GM23338 (cell line): Measurements from ENCODE around the gene GJC3.
"Not testable (repeated sequence)": the region's sequence is repeated elsewhere in the genome, so short reads cannot be mapped to it uniquely, and the experiment has no call there.

Source experiments
- CTCF ChIP-seq, 2 experiments: fragments of 200-600 bp in 1 of 2; sonication (generic) in 1 of 2; conservative IDR thresholded peaks; 2 replicates each; pipeline versions ENCODE4 v1.5.1 to v1.6.1; 2016 to 2017; ENCODE audit warnings: antibody characterized with exemption in 2 of 2, low read depth in 2 of 2, mild to moderate bottlenecking in 2 of 2, moderate library complexity in 1 of 2
- ETS1 ChIP-seq: IDR thresholded peaks from 2 replicates; pipeline ENCODE4 v1.6.1; 2016; ENCODE audit warnings: antibody characterized with exemption
- EZH2 ChIP-seq: fragments of 200-600 bp; sonication (generic); IDR thresholded peaks from one replicate; pipeline ENCODE4 v1.8.0; 2017; ENCODE audit warnings: antibody characterized with exemption, mild to moderate bottlenecking, low read depth; ENCODE audit not compliant: unreplicated experiment
- EZH2phosphoT487 ChIP-seq: fragments of 200-600 bp; sonication (generic); IDR thresholded peaks from one replicate; pipeline ENCODE4 v1.8.1; 2018; ENCODE audit warnings: antibody characterized with exemption; ENCODE audit not compliant: unreplicated experiment
- POLR2AphosphoS5 ChIP-seq: IDR thresholded peaks from 2 replicates; pipeline ENCODE4 v1.6.1; 2016; ENCODE audit warnings: antibody characterized with exemption, low read depth

GRCh38 chr7:99888366-99888765 is 41.1 kb downstream of the GJC3 start:
- not testable (repeated sequence) for TF ChIP-seq CTCF (conservative IDR thresholded peaks at IDR 0.05; ENCODE audit: low read depth in 2 of 2); EZH2phosphoT487; POLR2AphosphoS5; ETS1; EZH2
